ENCODE results near the gene MUL1. TPM values are rescaled to one million over a fixed set of nuclear protein-coding genes. Genes with fewer than 3 reads are reported as not detected.

The MUL1 gene
- total and polyA plus RNA-seq, 2 of the 8 experiments (the other 6 are each of a cell fraction or from before 2014, with no cell fraction given) = 16.4 to 20.8 TPM

DNA sequence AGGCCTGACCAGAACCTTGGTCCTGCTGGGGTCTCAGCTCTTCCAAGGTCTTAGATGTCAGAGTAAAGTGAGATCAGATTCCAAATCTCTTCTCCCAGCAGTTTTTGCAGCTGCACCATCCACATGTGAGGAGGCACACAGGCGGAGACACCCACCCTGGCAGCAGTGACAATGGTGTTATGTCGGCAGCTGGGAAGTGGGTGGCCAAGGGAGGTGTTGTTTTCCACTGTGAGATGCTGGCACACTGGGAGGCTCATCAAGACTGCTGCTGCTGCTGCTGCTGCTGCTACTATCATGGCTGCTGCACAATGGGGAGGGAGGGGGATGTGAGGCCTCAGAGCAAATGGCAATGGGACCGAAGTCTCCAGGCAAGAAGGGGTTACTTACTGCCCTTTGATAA is 45.6 kb downstream of the MUL1 start:
- Histone ChIP-seq H3K4ac (replicated peaks; ENCODE audit: insufficient read length, low read depth, low read length) (no peak overlapping the region), H4K8ac (ENCODE audit: extremely low read depth, insufficient read depth, low read length) (no peak overlapping the region), H3K18ac (ENCODE audit: extremely low read depth, low read length) (no peak overlapping the region), H3K4me3 (ENCODE audit: extremely low read depth in 1 of 4, insufficient read depth in 2 of 4, low read depth in 3 of 4, low read length in 4 of 4) (no peak overlapping the region), H4K20me1 (replicated peaks in 1 of 2; ENCODE audit: control insufficient read depth in 1 of 2, insufficient read depth in 2 of 2, low read length in 2 of 2) (no peaks in the 10 kb centered on the region), H2BK15ac (ENCODE audit: low read length) (no peak overlapping the region), H3K79me2 (ENCODE audit: control insufficient read depth in 1 of 2, insufficient read depth in 2 of 2, low read length in 2 of 2) (no peaks in the 10 kb centered on the region), H3K4me1 (replicated peaks in 1 of 4; ENCODE audit: control insufficient read depth in 3 of 4, insufficient read depth in 4 of 4, low read length in 3 of 4) (no peaks in the 10 kb centered on the region), H3K36me3 (ENCODE audit: control insufficient read depth in 2 of 4, insufficient read depth in 4 of 4, low read length in 3 of 4) (no peaks in the 10 kb centered on the region), H2BK20ac (ENCODE audit: low read length) (no peak overlapping the region), H3K4me2 (ENCODE audit: insufficient read depth in 1 of 2, low read depth in 2 of 2, low read length in 2 of 2) (no peak overlapping the region), H2BK12ac (ENCODE audit: low read depth, low read length) (no peak overlapping the region), H4K91ac (replicated peaks; ENCODE audit: insufficient read length, low read length) (no peak overlapping the region), H3K27ac (ENCODE audit: low read depth, low read length) (no peak overlapping the region), H4K5ac (ENCODE audit: insufficient read length, low read depth, low read length) (no peak overlapping the region), H2BK120ac (replicated peaks; ENCODE audit: low read depth, low read length) (no peak overlapping the region), H3K79me1 (ENCODE audit: low read depth, low read length) (no peaks in the 10 kb centered on the region), H3K27me3 (replicated peaks in 1 of 4; ENCODE audit: control insufficient read depth in 3 of 4, extremely low read depth in 1 of 4, insufficient read depth in 3 of 4, low read length in 3 of 4) (peaks cover 0 to 6% (median 0%) of the 10 kb centered on the region in 4 experiments; a peak in 4 of 7 replicates), H2BK5ac (ENCODE audit: low read depth, low read length) (no peak overlapping the region), H3K9me3 (ENCODE audit: insufficient read depth in 2 of 2, low read depth in 1 of 2, low read length in 1 of 2) (peaks cover 0 to 4% of the 10 kb centered on the region in 2 experiments; a peak in 1 of 4 replicates), H3K9ac (replicated peaks in 1 of 4; ENCODE audit: extremely low read depth in 1 of 4, low read depth in 3 of 4, low read length in 3 of 4) (no peak overlapping the region), H3K14ac (ENCODE audit: insufficient read length) (no peak overlapping the region), H2AK5ac (ENCODE audit: low read depth, low read length) (no peak overlapping the region), H3K23ac (ENCODE audit: insufficient read length) (no peak overlapping the region), H3K23me2 (ENCODE audit: low read depth, low read length) (peaks cover 5% of the 10 kb centered on the region; the same call in 1 of the 2 replicates), H2AFZ (ENCODE audit: low read length) (no peak overlapping the region), H3K56ac (replicated peaks; ENCODE audit: insufficient read length, low read depth, low read length) (no peak overlapping the region)
- no peak for DNase-seq (ENCODE audit: low read depth in 1 of 2, low spot score in 2 of 2)
- ChIA-PET CTCF (ENCODE audit: partially characterized antibody) (interaction anchor here (0.6 to 2.2 kb wide), 11 partner anchors 9 to 280 kb away, joined by 3 to 7 read pairs (median 3); no protein-coding TSS in a partner anchor), POLR2A (ENCODE audit: partially characterized antibody) (interaction anchor here (1.0 to 1.6 kb wide), 2 partner anchors 9 to 11 kb away, joined by 3 to 4 read pairs; no protein-coding TSS in a partner anchor)
- TF ChIP-seq TBP (IDR thresholded peaks at IDR 0.05; ENCODE audit: low read depth, low read length) (no peak), ASH2L (IDR thresholded peaks at IDR 0.05; ENCODE audit: low read length) (no peak), PHF8 (conservative IDR thresholded peaks at IDR 0.05; ENCODE audit: low read depth, low read length) (no peak), CHD2 (IDR thresholded peaks at IDR 0.05; ENCODE audit: low read length) (no peak)
- FAIRE-seq = no peak
- 85% methylated on average over 3 of the region's 3 CpGs; no CpG with 5 or more reads in 1 of the 2 experiments for WGBS, 2 experiments (ENCODE audit: extremely low coverage in 1 of 2, insufficient coverage in 1 of 2, insufficient read length in 1 of 2, insufficient replicate concordance in 2 of 2, low coverage in 1 of 2, low lambda C conversion rate in 2 of 2, missing lambda C conversion rate in 1 of 2)
